HG03095 (cell line): ENCODE results near the gene FXYD4.
"Not testable (repeated sequence)": the region's sequence is repeated elsewhere in the genome, so short reads cannot be mapped to it uniquely, and the experiment has no call there.

Experiments
- ATAC-seq: cut with Tn5 transposase; IDR thresholded peaks from one replicate; pipeline ENCODE4 v1.9.1; 2021; ENCODE audit warnings: moderate library complexity; ENCODE audit not compliant: unreplicated experiment

FXYD4 gene

DNA sequence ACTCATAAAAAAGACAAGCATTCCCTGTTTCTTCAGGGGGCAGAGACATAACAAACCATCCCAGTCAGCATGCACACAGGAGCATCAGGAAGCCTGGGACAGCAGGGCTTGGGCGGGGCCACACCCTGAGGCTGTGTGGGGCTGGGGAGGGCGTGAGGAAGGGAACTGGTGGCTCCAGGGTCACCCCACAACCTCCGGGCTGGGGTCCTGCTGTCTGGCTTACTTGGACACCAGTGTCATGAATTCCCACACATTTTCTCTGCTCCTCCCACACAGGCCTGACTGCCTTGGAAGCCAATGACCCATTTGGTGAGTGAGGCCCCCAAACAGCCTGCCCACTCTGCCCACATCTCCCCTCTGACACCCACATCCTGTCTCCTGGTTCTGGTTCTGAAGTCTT is 2.8 kb downstream of the FXYD4 start:
- ATAC-seq, result no peak

DNA sequence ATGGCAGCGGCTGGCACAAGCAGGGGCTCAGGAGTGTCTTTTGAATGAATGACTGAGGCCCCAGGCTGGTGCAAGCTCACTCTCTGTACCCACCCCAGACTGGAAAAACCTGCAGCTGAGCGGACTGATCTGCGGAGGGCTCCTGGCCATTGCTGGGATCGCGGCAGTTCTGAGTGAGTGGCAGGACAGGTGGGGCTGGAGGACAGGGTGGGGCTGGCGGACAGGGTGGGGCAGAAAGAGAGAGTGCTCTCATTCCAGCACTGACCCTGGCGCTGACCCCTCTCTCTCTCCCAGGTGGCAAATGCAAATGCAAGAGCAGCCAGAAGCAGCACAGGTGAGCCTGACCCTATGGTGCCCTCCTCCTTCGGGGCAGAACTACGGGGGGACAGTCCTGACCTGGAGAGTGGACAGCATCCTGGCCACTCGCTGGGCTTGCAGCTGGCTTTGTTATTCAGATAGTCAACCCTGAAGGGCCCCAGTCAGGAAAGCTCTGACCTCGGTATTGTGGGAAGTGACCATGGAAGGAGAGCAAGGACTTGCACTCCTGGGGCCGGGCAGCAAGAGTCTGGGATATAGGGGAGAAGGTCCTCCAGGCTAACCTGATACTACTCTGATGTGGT is 4.1 kb downstream of the FXYD4 start:
- ATAC-seq, result no peak

DNA sequence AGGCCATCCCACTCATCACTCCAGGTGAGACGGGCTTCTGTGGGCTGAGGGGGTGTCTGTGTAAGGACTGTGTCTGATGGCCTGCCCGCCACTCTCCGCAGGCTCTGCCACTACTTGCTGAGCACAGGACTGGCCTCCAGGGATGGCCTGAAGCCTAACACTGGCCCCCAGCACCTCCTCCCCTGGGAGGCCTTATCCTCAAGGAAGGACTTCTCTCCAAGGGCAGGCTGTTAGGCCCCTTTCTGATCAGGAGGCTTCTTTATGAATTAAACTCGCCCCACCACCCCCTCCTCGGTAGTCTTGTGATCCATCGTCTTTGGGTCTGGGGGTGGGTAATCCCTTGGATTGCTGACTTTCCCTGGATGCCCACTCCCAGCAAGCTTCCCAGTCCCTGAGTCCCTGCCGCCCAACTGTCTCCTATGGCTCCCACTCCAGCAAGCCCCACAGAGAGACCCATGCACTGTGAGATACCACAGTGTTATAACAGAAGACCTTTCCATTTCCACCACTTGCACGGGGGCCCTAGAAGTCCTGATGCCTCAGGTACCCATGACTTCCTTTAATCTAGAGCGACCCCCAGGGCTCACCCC is 4.7 kb downstream of the FXYD4 start:
- ATAC-seq, result no peak

DNA sequence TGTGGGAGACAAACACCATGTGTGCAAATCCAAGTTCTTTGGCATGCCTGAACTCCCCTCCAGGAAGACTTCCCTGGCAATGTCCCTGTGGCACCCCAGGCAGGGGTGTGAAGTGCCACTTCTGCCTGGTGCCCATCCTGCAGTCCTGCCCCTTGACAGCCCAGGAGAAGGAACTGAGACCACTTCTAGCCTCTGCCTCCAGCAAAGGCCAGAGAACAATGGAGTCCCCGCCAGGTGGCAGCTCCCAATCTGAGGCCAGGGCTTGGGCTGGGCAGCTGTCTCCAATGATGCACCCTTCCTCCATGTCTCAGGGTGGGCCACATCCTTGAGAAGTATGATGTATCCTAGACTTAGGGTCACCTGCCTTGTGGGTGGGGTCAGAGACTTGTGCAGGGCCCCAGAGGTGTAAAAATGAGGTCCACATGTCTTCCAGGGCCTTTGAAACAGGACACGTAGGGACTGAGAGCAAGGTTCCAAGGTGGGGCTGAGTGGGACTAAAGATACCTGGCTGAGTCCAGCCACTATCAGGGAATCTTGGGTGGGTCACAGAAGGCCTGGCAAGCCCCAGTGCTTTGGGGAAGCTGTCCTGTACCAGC is 5.5 kb downstream of the FXYD4 start:
- no peak for ATAC-seq

DNA sequence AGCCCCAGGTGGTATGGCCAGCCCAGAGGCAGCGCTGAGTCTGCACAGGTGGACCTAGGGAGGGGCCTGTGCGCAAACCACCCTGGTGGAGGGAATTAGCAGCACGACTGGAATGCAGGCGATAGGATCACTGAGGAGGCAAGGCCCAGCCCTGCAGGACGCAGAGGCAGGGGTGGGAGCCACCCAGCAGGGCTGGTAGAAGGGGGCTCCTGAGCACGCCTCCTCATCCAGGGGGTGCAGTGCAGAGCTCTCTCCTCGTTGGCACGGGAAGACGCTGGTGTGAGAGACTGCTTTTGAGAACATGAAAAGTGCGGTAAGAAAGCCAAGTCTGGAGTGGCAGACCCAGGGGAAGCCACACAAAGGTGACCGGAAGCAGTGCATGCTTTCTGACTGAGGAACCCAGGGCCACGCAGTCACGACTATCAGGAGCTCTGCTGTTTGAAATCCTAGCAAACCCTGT is 6.0 kb downstream of the FXYD4 start:
- ATAC-seq, result no peak

DNA sequence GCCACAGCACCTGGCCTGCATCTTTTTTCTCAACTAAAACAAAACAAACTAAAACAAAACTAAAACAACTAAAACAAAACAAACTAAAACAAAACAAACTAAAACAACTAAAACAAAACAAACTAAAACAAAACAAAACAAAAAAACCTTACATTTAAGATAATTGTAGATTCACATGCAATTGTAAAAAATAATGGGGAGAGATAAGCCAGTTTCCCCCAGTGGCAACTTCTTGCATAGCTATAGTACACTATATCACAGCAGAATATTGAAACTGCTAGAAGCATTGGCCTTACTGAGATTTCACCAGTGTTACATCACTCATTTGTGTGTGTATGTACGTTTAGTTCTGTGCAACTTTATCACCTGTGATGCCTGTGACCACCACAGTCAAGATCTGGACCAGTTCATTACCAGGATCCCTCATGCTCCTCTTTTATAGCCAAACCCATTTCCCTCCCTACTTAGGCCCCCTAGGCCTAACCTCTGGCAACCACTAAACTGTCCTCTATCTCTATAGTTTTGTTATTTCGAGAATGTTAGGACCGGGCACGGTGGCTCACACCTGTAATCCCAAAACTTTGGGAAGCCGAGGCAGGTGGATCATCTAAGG is 9.3 kb downstream of the FXYD4 start:
- no peak for ATAC-seq

DNA sequence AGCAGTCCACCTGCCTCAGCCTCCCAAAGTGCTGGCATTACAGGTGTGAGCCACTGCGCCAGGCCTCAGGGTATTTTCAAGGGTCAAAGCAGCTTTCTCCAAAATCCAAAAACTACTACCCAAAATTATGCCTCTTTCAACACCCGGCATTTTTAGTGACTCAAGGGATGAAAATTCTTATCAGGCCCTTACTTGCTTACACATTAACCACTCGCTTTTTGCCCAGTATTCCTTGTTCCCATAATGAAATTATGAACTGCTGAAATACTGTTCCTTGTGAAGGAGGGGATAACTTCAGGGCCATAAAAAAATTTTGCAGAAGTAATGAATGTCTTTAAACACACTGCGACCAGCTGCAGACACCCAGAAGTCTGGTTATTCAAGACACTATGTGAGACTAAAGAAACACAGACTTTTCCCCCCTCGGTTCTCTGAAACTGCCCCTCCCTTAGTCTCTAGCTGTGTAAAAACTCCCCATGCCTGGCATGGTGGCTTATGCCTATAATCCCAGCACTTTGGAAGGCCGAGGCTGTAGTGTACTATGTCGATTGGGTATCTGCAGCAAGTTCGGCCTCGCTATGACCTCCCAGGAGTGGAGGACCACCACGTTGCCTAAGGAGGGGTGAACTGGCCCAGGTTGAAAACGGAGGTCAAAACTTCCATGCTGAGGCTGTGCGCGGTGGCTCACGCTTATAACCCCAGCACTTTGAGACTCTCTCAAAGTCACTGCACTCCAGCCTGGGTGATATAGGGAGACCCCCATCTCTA is 12.0 kb downstream of the FXYD4 start:
- no peak for ATAC-seq

DNA sequence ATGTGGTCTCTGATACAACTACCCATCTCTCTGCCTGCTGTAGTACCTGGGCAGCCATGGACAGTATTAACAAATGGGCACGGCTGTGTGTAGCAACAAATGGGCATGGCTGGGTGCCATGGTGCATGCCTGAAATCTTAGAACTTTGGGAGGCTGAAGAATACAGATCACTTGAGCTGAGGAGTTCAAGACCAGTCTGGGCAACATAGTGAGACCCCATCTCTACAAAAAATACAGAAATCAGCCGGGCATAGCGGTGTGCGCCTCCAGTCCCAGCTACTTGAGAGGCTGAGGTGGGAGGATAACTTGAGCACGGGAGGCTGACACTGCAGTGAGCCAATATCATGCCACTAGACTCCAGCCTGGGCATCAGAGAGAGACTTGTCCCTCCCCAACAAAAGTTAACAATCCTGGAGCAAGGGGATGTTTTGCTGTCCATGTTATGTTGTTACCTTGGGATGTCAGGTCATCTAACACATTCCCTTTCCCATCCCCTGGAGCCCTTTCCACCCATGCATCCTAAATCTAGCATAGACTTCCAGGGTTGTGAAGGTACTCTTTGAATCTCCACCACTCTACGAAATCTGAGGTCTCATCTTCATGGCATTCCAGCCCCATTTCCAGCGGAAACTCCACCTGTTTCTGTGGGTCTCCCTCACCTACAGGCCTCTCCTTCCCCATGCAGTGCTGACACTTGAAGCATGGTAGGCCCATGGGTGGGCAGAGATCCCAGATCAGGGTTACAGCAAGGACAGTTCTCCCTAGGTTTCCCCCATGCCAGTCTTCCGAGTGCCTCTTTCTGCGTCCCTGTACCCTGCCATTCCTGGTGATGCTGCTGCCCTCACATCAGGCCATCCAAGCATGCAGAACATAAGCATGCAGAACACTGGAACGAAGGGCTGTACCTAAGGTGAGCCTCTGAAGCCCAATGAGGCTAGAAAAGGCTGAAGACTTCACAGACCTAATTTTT is 13.1 kb downstream of the FXYD4 start:
- no peak for ATAC-seq

DNA sequence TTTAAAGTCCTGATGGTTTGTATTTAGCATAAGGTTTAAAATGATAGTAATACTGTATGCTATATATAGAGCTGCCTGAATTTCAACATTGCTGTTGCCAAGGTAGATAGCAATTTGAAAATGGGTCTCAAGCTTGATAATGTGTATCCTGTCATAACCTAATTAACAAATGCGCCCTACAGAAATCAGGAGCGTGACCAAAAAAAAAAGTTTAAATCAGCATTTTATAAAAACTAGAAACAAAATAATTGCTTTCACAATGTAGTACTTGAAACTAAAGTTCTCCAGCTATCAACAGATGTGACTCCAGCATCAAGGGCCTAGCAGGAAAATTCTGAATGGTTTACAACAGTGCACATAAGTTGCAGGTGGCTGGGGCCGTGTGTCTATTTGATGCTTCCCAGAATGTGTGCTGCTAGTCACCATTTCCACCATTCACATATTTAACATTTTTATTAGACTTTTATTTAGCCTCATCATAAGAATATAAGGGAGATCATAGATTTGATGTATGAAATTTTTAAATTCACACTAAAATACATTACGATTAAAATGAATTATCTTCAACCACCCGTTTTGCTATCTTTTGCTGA is 14.1 kb downstream of the FXYD4 start:
- ATAC-seq, result no peak

DNA sequence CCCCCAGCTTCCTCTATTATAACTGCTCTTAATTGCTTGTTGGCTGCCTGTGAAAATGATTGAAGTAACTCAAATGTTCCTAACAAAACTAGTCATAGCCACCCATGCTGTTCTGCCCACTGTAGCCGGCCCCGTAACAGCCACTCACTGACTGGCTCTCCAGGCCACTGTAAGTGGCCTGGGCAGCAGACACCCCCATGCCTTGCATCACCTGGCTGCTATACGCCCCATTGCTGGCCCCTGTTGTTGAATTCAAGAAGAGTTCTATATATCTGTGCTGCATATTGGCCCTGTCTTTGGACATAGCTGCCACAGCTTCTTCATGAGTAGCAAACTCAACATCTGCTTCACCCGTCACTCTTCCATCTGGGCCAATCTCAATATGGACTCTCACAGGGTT is 15.1 kb downstream of the FXYD4 start:
- ATAC-seq, result no peak

DNA sequence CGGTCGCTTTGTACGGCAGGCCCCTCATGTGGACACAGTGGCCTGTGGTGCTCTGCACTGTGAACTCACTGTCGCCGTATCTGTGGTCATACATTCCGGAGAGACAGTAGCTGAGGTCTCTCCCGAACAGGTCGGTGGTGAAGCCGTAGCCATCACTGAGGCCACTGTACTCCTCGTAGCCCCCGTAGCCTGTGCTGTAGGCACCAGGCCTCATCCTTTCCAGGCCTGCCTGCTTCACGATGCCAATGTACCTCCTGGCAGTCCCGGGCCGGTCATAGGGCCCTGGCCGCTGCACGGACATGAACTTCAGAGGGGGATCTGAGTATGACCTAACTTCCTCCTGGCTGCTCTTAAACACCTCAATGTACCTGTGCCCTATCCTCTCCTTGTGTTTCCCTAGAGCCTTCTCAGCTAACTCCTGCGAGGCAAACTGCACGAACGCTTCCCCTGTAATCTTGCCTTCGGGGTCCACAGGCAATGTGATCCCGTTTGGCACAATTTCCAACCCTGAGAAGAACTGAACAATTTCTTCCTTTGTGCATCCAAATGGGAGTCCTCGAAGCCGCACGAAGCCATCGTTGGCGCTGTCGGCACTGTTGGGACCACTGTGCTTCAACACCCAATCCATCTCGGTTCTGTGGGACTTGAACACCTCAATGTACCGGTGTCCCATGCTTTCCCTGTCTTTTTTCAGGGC is 15.7 kb downstream of the FXYD4 start:
- ATAC-seq, result no peak

DNA sequence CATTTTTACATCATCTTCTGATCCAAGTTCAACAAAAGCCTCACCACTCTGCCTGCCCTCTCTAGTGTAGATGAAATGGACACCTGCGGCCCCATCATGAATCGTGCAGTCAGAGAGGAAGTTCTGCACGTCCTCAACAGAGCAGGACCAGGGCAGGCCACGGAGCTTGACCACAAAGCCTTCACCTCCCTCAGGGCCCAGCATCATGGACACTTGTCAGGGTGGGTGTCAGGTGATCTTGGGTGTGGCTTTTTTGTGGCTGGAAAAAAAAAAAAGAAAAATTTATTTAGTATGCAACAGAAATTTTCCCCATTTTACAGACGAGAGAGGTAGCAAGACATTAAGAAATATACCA is 16.2 kb downstream of the FXYD4 start:
- ATAC-seq, result no peak

DNA sequence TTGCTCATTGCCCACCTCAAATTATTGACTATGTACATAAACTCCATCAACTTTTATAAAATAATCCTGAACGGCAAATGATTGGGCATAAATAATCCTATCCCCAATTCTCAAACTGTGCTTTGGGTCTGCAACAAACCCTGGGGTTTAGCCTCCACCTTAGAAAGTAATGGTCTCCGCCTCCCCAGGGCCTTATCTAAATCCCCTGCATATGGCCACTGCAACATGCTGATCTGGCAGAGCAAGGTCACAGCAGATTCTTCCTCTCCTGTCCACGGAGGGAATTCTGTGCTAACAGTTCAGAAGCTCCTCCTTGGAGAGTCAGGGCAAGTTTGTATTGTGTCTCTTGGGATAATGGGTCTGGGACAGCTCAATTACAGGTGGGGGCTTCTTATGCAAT is 18.4 kb downstream of the FXYD4 start:
- no peak for ATAC-seq

DNA sequence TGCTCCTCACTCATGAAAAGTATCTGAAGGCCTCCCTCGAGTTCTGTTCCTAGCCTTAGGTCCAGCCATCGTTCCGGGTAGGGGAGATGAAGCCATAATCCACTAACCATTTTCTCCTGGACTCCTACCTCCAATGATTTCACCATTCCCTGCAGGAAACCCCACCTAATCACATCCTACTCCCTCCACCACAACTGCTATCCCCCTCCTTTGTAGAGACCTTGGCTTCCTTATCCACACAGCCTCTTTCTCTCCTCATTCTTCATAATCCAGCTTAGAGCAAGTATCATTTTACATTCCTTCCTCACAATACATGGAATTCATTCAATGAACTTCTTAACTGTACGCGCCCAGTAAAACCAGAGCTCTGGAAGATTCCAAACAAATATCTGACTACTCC is 18.9 kb downstream of the FXYD4 start:
- no peak for ATAC-seq

DNA sequence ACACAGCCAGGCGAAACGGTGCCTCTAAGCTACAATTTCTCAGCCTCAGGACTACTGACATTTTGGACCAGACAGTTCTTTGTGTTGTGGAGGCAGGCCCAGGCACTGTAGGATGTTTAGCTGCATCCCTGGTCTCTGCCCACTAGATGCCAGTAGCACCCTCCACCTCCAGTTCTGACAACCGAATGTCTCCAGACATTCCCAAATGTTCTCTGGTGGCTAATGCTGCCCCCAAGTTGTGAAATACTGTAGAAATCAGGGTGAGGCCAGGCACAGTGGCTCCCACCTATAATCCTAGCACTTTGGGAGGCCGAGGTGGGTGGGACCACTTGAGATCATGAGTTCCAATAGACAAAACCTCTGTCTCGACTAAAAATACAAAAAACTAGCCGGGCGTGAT is 19.3 kb downstream of the FXYD4 start:
- ATAC-seq, result no peak

DNA sequence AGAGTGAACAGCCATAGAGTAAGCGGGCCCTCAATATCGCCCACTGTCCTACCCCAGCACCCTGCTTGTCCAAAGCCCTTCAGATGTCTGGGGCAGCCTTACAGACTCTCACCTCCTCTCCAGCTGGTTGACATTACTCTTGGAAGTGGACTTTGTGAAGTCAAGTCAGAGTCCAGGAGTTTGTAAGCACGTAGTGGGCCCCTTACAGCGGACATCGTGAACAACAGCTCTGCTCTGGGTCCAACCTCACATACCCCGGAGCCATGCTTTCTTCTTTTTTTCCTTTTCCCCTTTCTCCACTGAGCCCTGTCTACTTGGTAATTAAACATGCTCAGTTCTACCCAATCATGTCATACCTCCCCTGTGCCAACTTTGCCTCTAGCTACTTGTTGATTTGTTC is 20.1 kb downstream of the FXYD4 start:
- no peak for ATAC-seq

DNA sequence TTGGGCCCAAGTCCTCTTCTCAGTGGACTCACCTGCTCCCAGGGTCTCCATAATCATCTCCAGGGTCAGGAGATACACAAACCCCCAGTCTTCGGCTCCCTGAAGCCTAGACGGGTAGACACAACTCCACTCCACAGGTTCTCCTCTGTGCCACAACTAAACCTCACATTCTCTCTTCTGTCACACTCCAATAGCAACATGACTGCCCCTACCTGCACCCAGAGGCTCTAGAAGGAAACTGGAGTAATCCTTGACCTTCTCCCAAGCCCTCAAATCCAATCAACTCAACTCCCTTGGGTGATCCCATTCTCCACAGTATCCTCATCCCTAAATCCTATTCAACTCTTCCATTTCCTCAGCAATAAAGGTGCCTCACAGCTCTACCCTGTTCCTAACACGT is 21.3 kb downstream of the FXYD4 start:
- no peak for ATAC-seq

DNA sequence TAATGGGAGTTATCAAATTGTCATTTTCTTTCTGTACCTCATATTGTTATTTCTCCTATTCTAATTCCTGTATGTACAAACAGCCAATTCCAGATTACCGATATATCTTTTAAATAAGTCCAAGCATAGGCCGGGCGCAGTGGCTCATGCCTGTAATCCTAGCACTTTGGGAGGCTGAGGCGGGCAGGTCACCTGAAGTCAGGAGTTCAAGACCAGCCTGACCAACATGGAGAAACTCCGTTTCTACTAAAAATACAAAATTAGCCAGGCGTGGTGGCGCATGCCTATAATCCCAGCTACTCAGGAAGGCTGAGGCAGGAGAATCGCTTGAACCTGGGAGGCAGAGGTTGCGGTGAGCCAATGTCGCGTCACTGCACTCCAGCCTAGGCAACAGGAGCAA is 21.8 kb downstream of the FXYD4 start:
- ATAC-seq, result not testable (repeated sequence)

DNA sequence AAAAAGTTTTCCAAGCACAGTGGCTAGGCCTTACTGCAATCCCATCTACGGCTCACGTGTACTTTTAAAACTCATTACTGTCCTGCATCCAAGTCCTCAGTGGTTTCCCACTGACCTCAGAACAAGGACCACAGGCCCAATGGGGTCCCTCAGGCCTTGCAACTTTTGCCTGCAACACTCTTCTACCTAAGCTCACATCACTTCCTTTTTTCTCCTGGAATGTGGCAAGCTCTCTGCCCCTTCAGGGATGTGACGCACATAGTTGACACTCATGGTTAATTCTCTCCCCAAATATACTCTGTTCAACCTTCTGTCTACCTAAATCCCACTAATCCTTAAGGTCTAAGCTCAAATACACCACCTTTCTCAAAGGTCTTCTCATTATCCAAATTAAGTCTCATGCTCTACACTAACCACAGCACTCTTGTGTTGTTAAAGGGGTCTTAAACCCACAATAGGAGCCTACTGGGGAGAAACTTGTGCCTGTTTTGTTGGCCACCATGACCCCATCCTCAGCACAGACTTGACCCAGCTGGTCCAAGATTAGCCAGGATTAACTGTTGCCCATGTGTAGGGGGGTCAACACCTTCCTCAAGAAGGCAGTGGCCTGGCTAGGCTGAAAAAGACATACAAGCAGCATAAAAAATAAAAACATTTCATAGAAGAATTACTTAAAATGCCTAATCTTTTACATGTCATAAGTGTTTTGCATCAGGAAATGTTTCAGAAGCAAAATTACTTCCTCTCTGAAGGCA is 22.3 kb downstream of the FXYD4 start:
- ATAC-seq, result no peak
